HUES64 (cell line): ENCODE data around the gene WNT1.
A peak's percentile ranks its signal among the peaks of the same experiment; 100 is the strongest.

Source experiments
- H3K27ac ChIP-seq: 2 replicates; pipeline ENCODE4 v1.7.0; 2013; ENCODE audit warnings: low read depth, low read length, inconsistent platforms
- H3K27me3 ChIP-seq: 2 replicates; pipeline ENCODE4 v1.6.1; 2013; ENCODE audit warnings: mild to moderate bottlenecking, low read length; ENCODE audit not compliant: insufficient read depth
- H3K36me3 ChIP-seq: 2 replicates; pipeline ENCODE4 v1.6.1; 2013; ENCODE audit warnings: mild to moderate bottlenecking, low read length; ENCODE audit not compliant: insufficient read depth
- H3K4me1 ChIP-seq: 2 replicates; pipeline ENCODE4 v1.6.1; 2013; ENCODE audit warnings: mild to moderate bottlenecking, low read length, moderate library complexity; ENCODE audit not compliant: insufficient read depth
- H3K4me3 ChIP-seq: 2 replicates; pipeline ENCODE4 v1.5.1; 2013; ENCODE audit warnings: mild to moderate bottlenecking, low read length, moderate library complexity
- H3K9ac ChIP-seq: 2 replicates; pipeline ENCODE4 v1.6.1; 2013; ENCODE audit warnings: mild to moderate bottlenecking, low read depth, low read length
- H3K9me3 ChIP-seq: 2 replicates; pipeline ENCODE4 v1.6.1; 2013; ENCODE audit warnings: low read depth, low read length; ENCODE audit not compliant: insufficient read depth
- WGBS: fragments of 150-250, 120-280 bp; methylation state at CpG from one replicate; pipeline ENCODE4 v1.1.7; 2013; ENCODE audit warnings: missing lambda C conversion rate; 5-methylcytosine and 5-hydroxymethylcytosine counted together

Gene WNT1

DNA sequence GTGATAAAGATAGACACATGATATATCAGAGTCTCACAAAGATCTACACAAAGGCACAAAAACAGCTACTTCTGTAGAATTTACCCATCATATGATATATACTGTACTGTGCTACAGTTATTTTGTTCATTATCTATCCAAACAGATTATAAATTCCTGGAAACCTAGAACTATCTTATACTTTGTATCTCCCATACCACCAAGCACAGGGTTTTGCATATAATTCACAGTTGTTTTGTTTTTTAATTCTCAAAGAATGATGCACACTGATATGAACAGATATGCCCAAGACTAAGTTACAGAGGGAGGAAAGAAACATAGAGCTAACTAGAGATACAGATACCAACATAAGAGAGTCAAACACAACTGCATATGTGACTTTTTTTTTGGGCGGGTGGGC is 37.1 kb downstream of the WNT1 start:
- H3K27ac ChIP-seq = no peak overlapping the region
- no peak overlapping the region for H3K4me3 ChIP-seq
- H3K36me3 ChIP-seq = peaks cover 5% of the 10 kb centered on the region; the same call in 1 of the 2 replicates
- H3K9me3 ChIP-seq = no peaks in the 10 kb centered on the region
- no peaks in the 10 kb centered on the region for H3K27me3 ChIP-seq
- 98% methylated on average over 1 of the region's 1 CpG for WGBS
- peaks cover 12% of the 10 kb centered on the region; the same call in 1 of the 2 replicates for H3K4me1 ChIP-seq
- no peak overlapping the region for H3K9ac ChIP-seq

DNA sequence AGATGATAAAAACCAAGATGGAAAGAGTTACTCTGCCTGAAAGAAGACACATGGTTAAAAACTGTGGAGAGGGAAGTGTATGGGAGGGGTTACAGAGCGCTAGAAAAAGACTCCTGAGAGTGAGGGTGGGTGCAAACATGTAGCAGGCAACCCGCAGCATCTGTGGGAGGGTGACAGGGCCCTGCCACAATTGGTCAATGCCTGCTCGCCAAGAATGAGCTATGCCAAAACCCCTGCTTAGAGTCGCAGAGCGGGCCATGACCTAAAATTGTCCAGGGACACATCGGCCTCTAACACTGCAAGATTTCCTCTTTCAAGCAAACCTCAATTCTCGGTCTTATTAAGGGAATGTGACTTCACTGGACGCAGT is 39.8 kb downstream of the WNT1 start:
- H3K27ac ChIP-seq = peak overlapping the region; percentile 95
- WGBS = 11% methylated on average over 8 of the region's 8 CpGs
- H3K36me3 ChIP-seq = peaks cover 17% of the 10 kb centered on the region

DNA sequence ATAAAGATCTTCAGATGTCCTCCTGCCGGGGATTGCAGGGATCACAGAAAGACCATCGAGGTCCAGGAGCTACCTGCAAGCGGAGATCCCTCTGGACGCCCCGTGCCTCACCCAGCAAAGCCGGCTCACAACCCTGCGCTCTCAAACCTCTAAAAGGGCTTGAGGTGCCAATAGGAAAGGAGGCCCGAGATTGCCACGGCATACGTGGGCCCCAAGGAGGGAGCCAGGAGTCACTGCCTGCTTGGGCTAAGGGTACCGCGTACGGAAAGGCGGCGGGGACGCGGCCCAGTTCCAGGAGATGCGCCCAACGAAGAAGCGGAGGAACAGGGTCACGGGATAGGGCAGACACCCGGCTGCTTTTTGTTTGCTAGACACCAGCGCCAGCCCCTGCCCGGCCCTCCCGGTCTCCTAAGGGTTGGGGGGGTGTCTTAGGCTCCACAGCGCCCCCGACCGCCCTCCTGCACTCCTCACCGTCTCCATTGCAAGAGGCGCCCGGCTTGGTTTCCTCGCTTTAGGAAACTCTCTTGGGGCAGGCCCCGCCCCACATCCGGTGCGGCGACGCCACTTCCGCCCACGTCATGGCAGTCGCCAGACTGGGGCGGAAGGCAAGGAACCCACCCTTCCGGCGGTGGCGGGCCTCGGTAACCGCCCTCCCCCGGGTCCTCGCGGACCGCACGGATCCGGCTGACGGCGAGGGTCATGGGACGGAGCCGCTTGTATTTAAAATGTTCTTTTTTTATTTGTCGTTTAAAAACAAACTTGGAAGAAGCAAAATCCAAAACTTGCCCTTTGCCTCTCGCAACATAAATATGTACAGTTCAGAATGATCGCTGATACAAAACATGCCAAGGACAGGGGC is 40.4 kb downstream of the WNT1 start, which contains the start of gene PRKAG1:
TSS of gene PRKAG1 (minus strand) at position 516 of the 859 bp plus-strand sequence. CDS start at position 480, 36 bp downstream.
- peak within 1 kb of the TSS; percentile 89 for H3K9ac ChIP-seq
- H3K27me3 ChIP-seq = no peaks in the 10 kb centered on the region
- H3K4me3 ChIP-seq = peak within 1 kb of the TSS; percentile 73
- peak within 1 kb of the TSS; percentile 95 for H3K27ac ChIP-seq
- peaks cover 12% of the 10 kb centered on the region; the same call in 1 of the 2 replicates for H3K4me1 ChIP-seq
- H3K36me3 ChIP-seq = peaks cover 22% of the 10 kb centered on the region
- WGBS = 2% methylated on average over 59 of the region's 59 CpGs
- no peaks in the 10 kb centered on the region for H3K9me3 ChIP-seq

More for the DNA sequence above, 39.8 kb downstream of the WNT1 start:
- H3K9ac ChIP-seq = peak overlapping the region; percentile 89
- peaks cover 12% of the 10 kb centered on the region; the same call in 1 of the 2 replicates for H3K4me1 ChIP-seq
- H3K27me3 ChIP-seq = no peaks in the 10 kb centered on the region
- H3K9me3 ChIP-seq = no peaks in the 10 kb centered on the region
- peak overlapping the region; percentile 73 for H3K4me3 ChIP-seq

DNA sequence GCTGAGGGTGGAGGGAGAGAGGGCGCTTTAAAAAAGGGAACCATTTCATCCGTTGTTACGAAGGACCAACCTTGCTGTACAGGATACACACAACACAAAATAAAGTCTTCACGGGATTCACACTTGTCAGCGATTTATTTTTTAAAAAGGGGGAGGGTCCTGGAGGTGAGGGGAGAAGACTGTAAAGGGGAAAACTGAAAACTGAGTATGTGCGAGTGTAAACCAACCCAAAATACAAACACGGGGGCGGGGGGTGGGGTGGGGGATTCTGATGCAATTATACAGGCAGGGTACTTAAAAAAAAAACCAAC is 41.0 kb downstream of the WNT1 start:
- no CpG with 5 or more reads among the region's 8 CpGs for WGBS
- H3K9me3 ChIP-seq = no peaks in the 10 kb centered on the region
- peaks cover 12% of the 10 kb centered on the region; the same call in 1 of the 2 replicates for H3K4me1 ChIP-seq
- peak overlapping the region; percentile 89 for H3K9ac ChIP-seq
- H3K27me3 ChIP-seq = no peaks in the 10 kb centered on the region
- H3K36me3 ChIP-seq = peaks cover 28% of the 10 kb centered on the region
- H3K4me3 ChIP-seq = peak overlapping the region; percentile 73
- peak overlapping the region; percentile 95 for H3K27ac ChIP-seq

GRCh38 chr12:49019443-49020324 is 41.6 kb downstream of the WNT1 start:
- peaks cover 34% of the 10 kb centered on the region for H3K36me3 ChIP-seq
- peaks cover 12% of the 10 kb centered on the region; the same call in 1 of the 2 replicates for H3K4me1 ChIP-seq
- peak overlapping the region; percentile 75; the same call in 1 of the 2 replicates for H3K27ac ChIP-seq
- peak overlapping the region; percentile 73 for H3K4me3 ChIP-seq
- WGBS = 73% methylated on average over 8 of the region's 10 CpGs
- no peak overlapping the region; the same call in 1 of the 2 replicates for H3K9ac ChIP-seq
- H3K9me3 ChIP-seq = no peaks in the 10 kb centered on the region
- no peaks in the 10 kb centered on the region for H3K27me3 ChIP-seq

DNA sequence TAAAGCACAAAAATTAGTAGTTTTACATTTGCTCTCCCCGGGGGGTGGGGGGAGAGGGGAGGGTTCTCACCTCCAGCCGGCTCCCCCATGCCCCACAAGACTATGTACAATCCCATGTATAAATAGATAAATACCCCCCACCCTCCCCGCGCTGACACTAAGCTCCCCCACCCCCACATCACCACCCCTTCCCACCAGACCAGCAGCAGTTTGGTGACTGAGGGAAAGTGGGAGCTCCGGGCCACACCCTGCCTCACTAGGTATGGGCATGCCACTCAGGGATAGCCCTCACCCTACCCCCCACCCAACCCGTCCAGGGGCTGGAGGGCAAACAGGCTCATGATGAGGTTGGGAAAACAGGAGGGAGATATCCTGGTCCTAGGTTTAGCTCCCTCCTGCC is 42.3 kb downstream of the WNT1 start:
- H3K27me3 ChIP-seq = no peaks in the 10 kb centered on the region
- WGBS = 75% methylated on average over 1 of the region's 6 CpGs
- H3K36me3 ChIP-seq = peaks cover 41% of the 10 kb centered on the region
- no peak overlapping the region for H3K4me3 ChIP-seq
- H3K27ac ChIP-seq = no peak overlapping the region
- peaks cover 12% of the 10 kb centered on the region; the same call in 1 of the 2 replicates for H3K4me1 ChIP-seq
- H3K9me3 ChIP-seq = no peaks in the 10 kb centered on the region
- H3K9ac ChIP-seq = no peak overlapping the region

DNA sequence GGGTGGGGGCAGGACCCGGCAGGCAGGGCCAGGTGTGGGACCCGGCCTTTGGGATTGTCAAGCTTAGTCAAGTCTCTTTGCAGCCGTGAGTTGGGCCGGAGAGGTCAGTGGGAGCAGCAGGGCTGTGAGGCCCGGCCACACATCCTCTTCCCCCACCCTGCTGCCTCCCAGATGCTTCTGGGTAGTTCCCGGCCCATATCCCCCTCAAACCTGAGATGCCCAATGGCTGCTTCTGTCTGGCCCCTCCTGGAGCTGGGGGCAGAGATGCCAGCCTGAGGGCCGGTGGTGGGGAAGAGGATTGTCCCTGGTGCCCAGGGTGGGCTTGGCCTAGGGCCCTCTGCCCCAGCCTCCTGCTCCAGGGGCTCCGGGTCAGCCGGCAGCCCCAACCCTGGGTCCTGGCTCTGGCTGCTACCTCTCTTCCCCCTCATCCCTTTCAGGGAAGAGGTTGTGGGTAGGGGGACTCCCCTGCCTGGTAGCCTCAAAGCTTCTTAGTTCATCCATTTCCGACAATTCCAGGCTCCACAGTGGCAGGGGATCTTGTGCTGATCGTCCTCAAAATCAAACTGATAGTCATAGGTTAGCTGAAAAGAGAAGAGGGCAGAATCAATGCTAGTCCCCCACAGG is 43.3 kb downstream of the WNT1 start:
- WGBS = 89% methylated on average over 9 of the region's 11 CpGs
- Histone ChIP-seq H3K4me1 (peaks cover 12% of the 10 kb centered on the region; the same call in 1 of the 2 replicates), H3K36me3 (peaks cover 51% of the 10 kb centered on the region)

DNA sequence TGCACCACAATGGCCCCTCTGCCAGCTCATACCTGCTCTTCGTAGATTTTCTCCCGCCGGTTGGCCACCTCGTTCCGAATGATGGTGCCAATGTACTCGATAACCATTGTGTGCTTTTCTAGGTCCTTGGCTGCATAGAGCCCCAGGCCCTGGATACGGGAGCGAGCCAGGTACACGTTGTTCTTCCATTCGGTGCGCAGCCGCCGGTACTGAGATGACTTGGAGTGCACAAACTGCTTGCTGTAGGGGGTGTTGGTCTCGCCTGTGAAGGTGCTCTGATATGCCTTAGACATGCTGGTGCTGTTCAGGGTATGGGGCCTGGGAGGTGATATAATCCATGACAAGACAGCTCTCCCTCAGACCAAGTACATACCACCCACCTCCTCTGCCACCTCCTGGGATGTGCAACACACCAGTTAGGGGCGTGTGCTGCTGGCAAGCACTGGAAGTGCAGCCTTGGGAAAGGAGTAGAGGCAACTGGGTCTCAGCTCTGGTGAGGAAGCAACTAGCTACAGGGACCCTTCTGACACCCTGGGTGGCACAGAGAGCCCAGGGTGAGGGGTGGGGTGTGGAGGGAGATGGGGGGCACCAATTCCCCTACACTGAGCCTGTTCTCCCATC is 44.5 kb downstream of the WNT1 start:
- Histone ChIP-seq H3K27me3 (no peaks in the 10 kb centered on the region), H3K9ac (no peak overlapping the region; the same call in 1 of the 2 replicates), H3K4me3 (no peak overlapping the region), H3K36me3 (peaks cover 62% of the 10 kb centered on the region), H3K4me1 (peaks cover 8% of the 10 kb centered on the region; the same call in 1 of the 2 replicates), H3K27ac (no peak overlapping the region), H3K9me3 (no peaks in the 10 kb centered on the region)
- WGBS = 94% methylated on average over 15 of the region's 15 CpGs

More for the DNA sequence above, 43.3 kb downstream of the WNT1 start:
- Histone ChIP-seq H3K9ac (no peak overlapping the region), H3K4me3 (no peak overlapping the region), H3K9me3 (no peaks in the 10 kb centered on the region), H3K27ac (no peak overlapping the region), H3K27me3 (no peaks in the 10 kb centered on the region)

DNA sequence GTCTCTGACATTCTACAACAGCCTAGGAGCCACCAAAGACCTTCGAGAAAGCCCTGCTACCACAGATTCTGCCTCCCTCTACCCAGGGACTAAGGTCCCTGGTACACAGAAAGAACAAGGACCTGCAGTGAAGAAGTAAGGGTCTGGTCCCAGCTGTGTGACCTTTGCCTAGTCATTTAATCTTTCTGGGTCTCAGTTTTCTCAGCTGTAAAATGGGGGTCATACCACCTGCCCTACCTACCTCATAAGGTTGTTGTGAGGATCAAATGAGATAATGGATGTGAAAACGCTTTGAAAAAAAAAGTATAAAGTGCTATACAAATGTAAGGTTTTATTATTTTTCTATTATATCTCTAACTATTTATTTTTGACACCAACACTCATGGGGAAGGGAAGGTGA is 45.7 kb downstream of the WNT1 start:
- 100% methylated on average over 1 of the region's 2 CpGs for WGBS
- H3K27me3 ChIP-seq = no peaks in the 10 kb centered on the region
- no peak overlapping the region for H3K27ac ChIP-seq
- peaks cover 74% of the 10 kb centered on the region for H3K36me3 ChIP-seq
- no peak overlapping the region for H3K4me3 ChIP-seq
- H3K9me3 ChIP-seq = no peaks in the 10 kb centered on the region
- no peak overlapping the region for H3K9ac ChIP-seq
- peaks cover 7% of the 10 kb centered on the region; the same call in 1 of the 2 replicates for H3K4me1 ChIP-seq

- Histone ChIP-seq H3K4me1 (peaks cover 4% of the 10 kb centered on the region; the same call in 1 of the 2 replicates), H3K4me3 (no peak overlapping the region), H3K36me3 (peaks cover 81% of the 10 kb centered on the region), H3K9me3 (no peaks in the 10 kb centered on the region), H3K27ac (no peak overlapping the region), H3K27me3 (no peaks in the 10 kb centered on the region), H3K9ac (no peak overlapping the region)
- WGBS = 97% methylated on average over 12 of the region's 12 CpGs
Observed at GRCh38 chr12:49024543-49024942, 46.4 kb downstream of the WNT1 start.
